Stimulated activated CD8-positive, alpha-beta memory T cell treated with anti-CD3 and anti-CD28 coated beads, Interleukin-7, amount 100 ng/mL, for 24 hours (primary cell): ENCODE measurements around the gene C19orf53.

Experiments used
- DNase-seq: peaks from one replicate; pipeline ENCODE4 v3.0.0-alpha.2; 2020; ENCODE audit warnings: low read depth

Gene C19orf53

GRCh38 chr19:13826652-13827235, 52.5 kb downstream of the C19orf53 start:
- DNase-seq: no peak

GRCh38 chr19:13827656-13828055, 53.4 kb downstream of the C19orf53 start:
- no peak for DNase-seq
